ENCODE results near the gene BSN.

- TF ChIP-seq CTCF (IDR thresholded peaks at IDR 0.05) (no peak), POLR2A (IDR thresholded peaks at IDR 0.05) (no peak)
Observed at GRCh38 chr3:49644684-49645083, 90.4 kb downstream of the BSN start.
